GM12874 (cell line): Measurements from ENCODE around the gene PLIN1.

Source experiments
- CTCF ChIP-seq: IDR thresholded peaks from 2 replicates; pipeline ENCODE4 v1.5.1; 2011; ENCODE audit warnings: low read depth, mild to moderate bottlenecking, control low read depth, low read length, moderate library complexity; ENCODE audit not compliant: insufficient read depth

Gene PLIN1

GRCh38 chr15:89671687-89672086, 7.5 kb downstream of the PLIN1 start:
- no peak for TF ChIP-seq CTCF

DNA sequence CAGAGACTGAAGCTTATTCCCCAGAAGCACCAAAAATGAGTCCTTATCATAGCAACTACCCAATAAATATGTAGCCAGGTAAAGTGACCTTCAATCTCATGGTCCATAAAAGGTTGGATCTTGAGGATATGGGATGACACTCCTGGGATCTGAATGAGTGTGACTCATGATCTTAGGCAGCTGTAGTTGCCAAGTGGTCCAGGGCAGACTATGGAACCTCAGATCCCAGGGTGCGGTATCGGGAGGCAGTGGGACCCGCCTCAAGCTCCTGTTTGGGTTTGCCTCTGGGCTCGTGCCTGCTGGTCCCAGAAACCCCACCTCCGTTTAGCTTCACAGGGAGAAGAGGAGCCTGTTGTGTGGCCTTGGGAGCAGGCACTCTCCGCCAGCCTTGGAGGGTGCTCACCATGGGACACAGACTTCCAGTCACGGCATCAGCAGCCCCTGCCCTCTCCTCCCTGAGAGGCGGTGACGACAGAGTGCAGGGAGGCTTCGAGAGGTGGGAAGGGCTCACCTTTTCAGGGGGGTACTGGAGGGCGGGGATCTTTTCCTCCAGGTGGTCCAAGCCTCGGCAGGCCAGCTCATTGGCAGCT, 8.1 kb downstream of the PLIN1 start:
- TF ChIP-seq CTCF: no peak

GRCh38 chr15:89669941-89670340, 9.2 kb downstream of the PLIN1 start:
- no peak for TF ChIP-seq CTCF

GRCh38 chr15:89669309-89669865, 9.8 kb downstream of the PLIN1 start:
- TF ChIP-seq CTCF: no peak

- TF ChIP-seq CTCF: no peak
Observed at GRCh38 chr15:89668171-89668570, 11.0 kb downstream of the PLIN1 start.

DNA sequence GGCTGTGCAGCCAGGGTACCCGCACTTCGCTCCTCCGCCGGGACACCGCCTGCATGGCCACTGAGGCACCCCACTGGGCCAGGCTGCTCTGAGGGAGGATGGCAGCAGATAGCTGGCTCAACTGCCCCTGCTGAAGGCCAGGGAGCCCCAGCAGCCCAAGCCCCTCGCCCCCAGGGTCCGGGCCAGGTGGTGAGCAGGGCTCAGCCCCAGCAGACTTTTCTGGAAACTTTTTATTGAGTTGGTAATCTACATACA, 11.5 kb downstream of the PLIN1 start:
- TF ChIP-seq CTCF: no peak

GRCh38 chr15:89666858-89667705, 12.1 kb downstream of the PLIN1 start:
- TF ChIP-seq CTCF: no peak
